ENCODE results near the gene CSK. TPM values are rescaled to one million over a fixed set of nuclear protein-coding genes. Genes with fewer than 3 reads are reported as not detected.

Gene CSK
- polyA plus RNA-seq, 1 of the 3 experiments (the other 2 are of a cell fraction): 53.1 TPM

GRCh38 chr15:74850393-74850792 lies 68.5 kb downstream of the CSK start:
- CTCF ChIA-PET: interaction anchor here (1.0 kb wide), 1 partner anchor 52 kb away, joined by 3 read pairs; no protein-coding TSS in a partner anchor

GRCh38 chr15:74851960-74852359 lies 70.1 kb downstream of the CSK start:
- Histone ChIP-seq H3K4me2 (no peak overlapping the region), H3K4me3 (ENCODE audit: low read depth in 2 of 2, low read length in 1 of 2) (no peak overlapping the region), H2AFZ (ENCODE audit: low read depth) (no peak overlapping the region), H3K9ac (no peak overlapping the region), H3K36me3 (replicated peaks in 1 of 2; ENCODE audit: control insufficient read depth in 1 of 2, insufficient read depth in 2 of 2, low read length in 1 of 2) (peaks cover 0 to 56% of the 10 kb centered on the region in 2 experiments), H3K4me1 (ENCODE audit: control insufficient read depth in 1 of 2, insufficient read depth in 2 of 2, low read depth in 1 of 2, low read length in 1 of 2) (peaks cover 0 to 7% of the 10 kb centered on the region in 2 experiments; a peak in 1 of 4 replicates), H3K27me3 (ENCODE audit: insufficient read depth) (no peaks in the 10 kb centered on the region), H3K79me2 (ENCODE audit: insufficient read depth) (peaks cover 17% of the 10 kb centered on the region), H3K9me2 (no peaks in the 10 kb centered on the region), H3K9me3 (no peaks in the 10 kb centered on the region), H3F3A (replicated peaks; ENCODE audit: insufficient read depth) (no peaks in the 10 kb centered on the region), H3K27ac (ENCODE audit: low read depth in 2 of 2, low read length in 1 of 2) (no peak overlapping the region), H4K20me1 (ENCODE audit: insufficient read depth) (peaks cover 5% of the 10 kb centered on the region; the same call in 1 of the 2 replicates)
- TF ChIP-seq RCOR1 (IDR thresholded peaks at IDR 0.05; ENCODE audit: low read length): no peak
- TF ChIP-seq MEF2A (IDR thresholded peaks at IDR 0.05; ENCODE audit: borderline replicate concordance, low read depth): no peak
- CTCF ChIA-PET: interaction anchor here (1.9 to 2.9 kb wide), 3 partner anchors 9 to 217 kb away, joined by 5 to 12 read pairs (median 8); partner anchors contain the start of gene ULK3
- POLR2A ChIA-PET: interaction anchor here (0.8 kb wide), 1 partner anchor 143 kb away, joined by 3 read pairs; the partner anchor contains the start of gene SCAMP5
- no peak for DNase-seq
- 100% methylated on average over 2 of the region's 7 CpGs for WGBS (ENCODE audit: low lambda C conversion rate)

More at GRCh38 chr15:74850393-74850792, 68.5 kb downstream of the CSK start:
- H3K9ac ChIP-seq: no peak overlapping the region
- POLR2A ChIA-PET: no interaction called here
- TF ChIP-seq MXI1 (IDR thresholded peaks at IDR 0.05; ENCODE audit: low read depth, low read length) (no peak), CHD2 (IDR thresholded peaks at IDR 0.05; ENCODE audit: low read length, partially characterized antibody) (no peak), EP300 (IDR thresholded peaks at IDR 0.05; ENCODE audit: borderline replicate concordance in 1 of 2, low read depth in 1 of 2, low read length in 1 of 2) (no peak), FOXJ3 (CRISPR knock-in tag; IDR thresholded peaks at IDR 0.05) (no peak)
- no peaks in the 10 kb centered on the region for H3F3A ChIP-seq (replicated peaks; ENCODE audit: insufficient read depth)
- no peak overlapping the region for H3K4me2 ChIP-seq
- peaks cover 3% of the 10 kb centered on the region; the same call in 1 of the 2 replicates for H3K79me2 ChIP-seq (ENCODE audit: insufficient read depth)
- peaks cover 0 to 61% of the 10 kb centered on the region in 2 experiments for H3K36me3 ChIP-seq (replicated peaks in 1 of 2; ENCODE audit: control insufficient read depth in 1 of 2, insufficient read depth in 2 of 2, low read length in 1 of 2)
- H3K27ac ChIP-seq (ENCODE audit: low read depth in 2 of 2, low read length in 1 of 2): no peak overlapping the region
- 96% methylated on average over 3 of the region's 4 CpGs for WGBS (ENCODE audit: low lambda C conversion rate)
- no peaks in the 10 kb centered on the region for H3K9me3 ChIP-seq
- no peaks in the 10 kb centered on the region for H3K27me3 ChIP-seq (ENCODE audit: insufficient read depth)
- no peak overlapping the region for H3K4me3 ChIP-seq (ENCODE audit: low read depth in 2 of 2, low read length in 1 of 2)
- H4K20me1 ChIP-seq (ENCODE audit: insufficient read depth): no peaks in the 10 kb centered on the region
- H2AFZ ChIP-seq (ENCODE audit: low read depth): no peak overlapping the region
- no peaks in the 10 kb centered on the region for H3K4me1 ChIP-seq (ENCODE audit: control insufficient read depth in 1 of 2, insufficient read depth in 2 of 2, low read depth in 1 of 2, low read length in 1 of 2)
- no peak for DNase-seq
- no peaks in the 10 kb centered on the region for H3K9me2 ChIP-seq

Small RNA genes lying within 50 kb of the gene (small RNA-seq; reads per million reads assigned to genes)
- 0 reads per million in 7 experiments for gene CPLX3
- 0 reads per million in 7 experiments for gene MIR4513
- gene MIR6882: 0 to 7.8 (median 0.98) reads per million in 7 experiments

Other genes starting within 250 kb of the CSK start
- 3.0 and 3.7 TPM in 2 replicates for gene ARID3B, start 240.9 kb upstream of the CSK start, polyA plus RNA-seq (2012; rRNA removed)
- gene CLK3, start 166.2 kb upstream of the CSK start, polyA plus RNA-seq (2012; rRNA removed): 67.7 and 72.4 TPM in 2 replicates
- 34.9 and 44.5 TPM in 2 replicates for gene EDC3, start 86.1 kb upstream of the CSK start, polyA plus RNA-seq (2012; rRNA removed)
- 0.07 and 0.15 TPM in 2 replicates for gene CYP1A1, start 56.6 kb upstream of the CSK start, polyA plus RNA-seq (2012; rRNA removed)
- gene CYP1A2, start 33.2 kb upstream of the CSK start, polyA plus RNA-seq (2012; rRNA removed): not detected in 2 replicates
- gene LMAN1L, start 30.8 kb downstream of the CSK start, polyA plus RNA-seq (2012; rRNA removed): 0.02 TPM in 1 of 2 replicates, not detected in the other
- not detected in 2 replicates for gene CPLX3, start 44.5 kb downstream of the CSK start, polyA plus RNA-seq (2012; rRNA removed)
- 41.3 and 55.3 TPM in 2 replicates for gene ULK3, start 61.1 kb downstream of the CSK start, polyA plus RNA-seq (2012; rRNA removed)
- 88.1 and 99.5 TPM in 2 replicates for gene SCAMP2, start 91.3 kb downstream of the CSK start, polyA plus RNA-seq (2012; rRNA removed)
- 58.2 and 63.5 TPM in 2 replicates for gene MPI, start 108.0 kb downstream of the CSK start, polyA plus RNA-seq (2012; rRNA removed)
- gene FAM219B, start 124.8 kb downstream of the CSK start, polyA plus RNA-seq (2012; rRNA removed): 53.0 and 90.2 TPM in 2 replicates
- 112 and 158 TPM in 2 replicates for gene COX5A, start 156.0 kb downstream of the CSK start, polyA plus RNA-seq (2012; rRNA removed)
- 1.7 TPM in 2 replicates for gene RPP25, start 174.7 kb downstream of the CSK start, polyA plus RNA-seq (2012; rRNA removed)
- gene SCAMP5, start 213.5 kb downstream of the CSK start, polyA plus RNA-seq (2012; rRNA removed): 27.9 and 32.7 TPM in 2 replicates
- gene PPCDC, start 241.5 kb downstream of the CSK start, polyA plus RNA-seq (2012; rRNA removed): 19.8 and 20.7 TPM in 2 replicates